ENCODE results near the gene ARHGAP4.

GRCh38 chrX:153882557-153882956 is 43.5 kb downstream of the ARHGAP4 start:
- TF ChIP-seq CTCF (IDR thresholded peaks at IDR 0.05) (no peak), POLR2A (IDR thresholded peaks at IDR 0.05) (no peak)

Data from Peyer's patch (tissue), 4 donors.